RWPE2 (cell line): ENCODE data around the gene PRKRIP1.
"Not testable (repeated sequence)": the region's sequence is repeated elsewhere in the genome, so short reads cannot be mapped to it uniquely, and the experiment has no call there.

Source experiments
- ATAC-seq: fragments of 200-7000 bp; cut with Tn5 transposase; 3 replicates; pipeline ENCODE4 v1.9.1; 2021; ENCODE audit warnings: low read depth
- DNase-seq: peaks from one replicate; pipeline ENCODE4 v3.0.0-alpha.2; 2020; ENCODE audit warnings: low spot score
- H3K27ac ChIP-seq: fragments of 450-650 bp; 2 replicates; pipeline ENCODE4 v1.5.1; 2017; ENCODE audit warnings: mild to moderate bottlenecking; ENCODE audit not compliant: poor library complexity, severe bottlenecking
- H3K27me3 ChIP-seq: fragments of 250-450 bp; sonication (Bioruptor Pico); 2 replicates; pipeline ENCODE4 v1.5.1; 2021; ENCODE audit warnings: mild to moderate bottlenecking, moderate library complexity; ENCODE audit not compliant: insufficient read depth, poor library complexity, severe bottlenecking
- H3K36me3 ChIP-seq: fragments of 250-450 bp; sonication (Bioruptor Pico); 2 replicates; pipeline ENCODE4 v1.5.1; 2020; ENCODE audit warnings: low read depth, mild to moderate bottlenecking, moderate library complexity
- H3K4me1 ChIP-seq: fragments of 250-450 bp; sonication (Bioruptor Pico); 2 replicates; pipeline ENCODE4 v1.5.1; 2021; ENCODE audit warnings: mild to moderate bottlenecking, moderate library complexity; ENCODE audit not compliant: insufficient read depth, poor library complexity, severe bottlenecking
- H3K4me3 ChIP-seq: fragments of 250-450 bp; sonication (Bioruptor Pico); 2 replicates; pipeline ENCODE4 v1.5.1; 2021; ENCODE audit warnings: mild to moderate bottlenecking, moderate library complexity; ENCODE audit not compliant: severe bottlenecking
- H3K9me3 ChIP-seq: fragments of 250-450 bp; sonication (Bioruptor Pico); 2 replicates; pipeline ENCODE4 v1.5.1; 2021; ENCODE audit warnings: mild to moderate bottlenecking, moderate library complexity; ENCODE audit not compliant: severe bottlenecking
- TF ChIP-seq, protein P1 (sequence below): fragments of 450-650 bp; IDR thresholded peaks from one replicate; pipeline ENCODE4 v1.5.1; 2017; ENCODE audit warnings: mild to moderate bottlenecking, moderate library complexity; ENCODE audit not compliant: poor library complexity, severe bottlenecking

Gene PRKRIP1

GRCh38 chr7:102376964-102377466 lies 19.1 kb upstream of the PRKRIP1 start:
- Histone ChIP-seq H3K9me3 (no peaks in the 10 kb centered on the region), H3K27ac (no peak overlapping the region), H3K27me3 (no peaks in the 10 kb centered on the region), H3K36me3 (peaks cover 38% of the 10 kb centered on the region), H3K4me3 (no peak overlapping the region), H3K4me1 (no peaks in the 10 kb centered on the region)
- TF ChIP-seq, protein P1, sequence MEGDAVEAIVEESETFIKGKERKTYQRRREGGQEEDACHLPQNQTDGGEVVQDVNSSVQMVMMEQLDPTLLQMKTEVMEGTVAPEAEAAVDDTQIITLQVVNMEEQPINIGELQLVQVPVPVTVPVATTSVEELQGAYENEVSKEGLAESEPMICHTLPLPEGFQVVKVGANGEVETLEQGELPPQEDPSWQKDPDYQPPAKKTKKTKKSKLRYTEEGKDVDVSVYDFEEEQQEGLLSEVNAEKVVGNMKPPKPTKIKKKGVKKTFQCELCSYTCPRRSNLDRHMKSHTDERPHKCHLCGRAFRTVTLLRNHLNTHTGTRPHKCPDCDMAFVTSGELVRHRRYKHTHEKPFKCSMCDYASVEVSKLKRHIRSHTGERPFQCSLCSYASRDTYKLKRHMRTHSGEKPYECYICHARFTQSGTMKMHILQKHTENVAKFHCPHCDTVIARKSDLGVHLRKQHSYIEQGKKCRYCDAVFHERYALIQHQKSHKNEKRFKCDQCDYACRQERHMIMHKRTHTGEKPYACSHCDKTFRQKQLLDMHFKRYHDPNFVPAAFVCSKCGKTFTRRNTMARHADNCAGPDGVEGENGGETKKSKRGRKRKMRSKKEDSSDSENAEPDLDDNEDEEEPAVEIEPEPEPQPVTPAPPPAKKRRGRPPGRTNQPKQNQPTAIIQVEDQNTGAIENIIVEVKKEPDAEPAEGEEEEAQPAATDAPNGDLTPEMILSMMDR = no peak
- ATAC-seq (no peak), DNase-seq (no peak)

DNA sequence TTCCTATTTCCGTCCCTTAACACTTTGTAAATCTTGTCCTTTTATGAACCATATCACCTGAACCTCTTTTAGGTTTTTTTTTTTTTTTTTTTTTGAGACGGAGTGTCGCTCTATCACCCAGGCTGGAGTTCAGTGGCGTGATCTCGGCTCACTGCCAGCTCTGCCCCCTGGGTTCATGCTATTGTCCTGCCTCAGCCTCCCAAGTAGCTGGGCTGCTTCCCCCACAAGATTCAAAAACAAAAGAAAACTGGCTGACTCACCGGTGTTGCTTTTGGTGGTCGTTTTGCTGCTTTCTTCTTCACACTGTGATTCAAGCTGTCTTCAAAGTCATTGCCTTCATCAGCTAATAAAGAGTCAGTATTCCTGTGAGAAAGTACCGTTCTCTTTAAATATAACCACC lies 15.3 kb upstream of the PRKRIP1 start:
- not testable (repeated sequence) for ATAC-seq, H3K4me1 ChIP-seq, DNase-seq, H3K9me3 ChIP-seq, H3K4me3 ChIP-seq, H3K27me3 ChIP-seq, H3K27ac ChIP-seq
- H3K36me3 ChIP-seq = peaks cover 29% of the 10 kb centered on the region

- H3K4me1 ChIP-seq, H3K4me3 ChIP-seq, DNase-seq, H3K9me3 ChIP-seq, ATAC-seq, H3K27ac ChIP-seq, H3K27me3 ChIP-seq: not testable (repeated sequence)
- peaks cover 36% of the 10 kb centered on the region for H3K36me3 ChIP-seq
Measured at GRCh38 chr7:102381696-102382425, 14.3 kb upstream of the PRKRIP1 start.

- Histone ChIP-seq H3K27ac (no peak overlapping the region), H3K4me1 (no peaks in the 10 kb centered on the region), H3K36me3 (peaks cover 22% of the 10 kb centered on the region), H3K27me3 (no peaks in the 10 kb centered on the region), H3K4me3 (no peak overlapping the region), H3K9me3 (no peaks in the 10 kb centered on the region)
- DNase-seq = no peak
- TF ChIP-seq, protein P1 = no peak
- no peak for ATAC-seq
Measured at GRCh38 chr7:102387064-102387463, 9.1 kb upstream of the PRKRIP1 start.

DNA sequence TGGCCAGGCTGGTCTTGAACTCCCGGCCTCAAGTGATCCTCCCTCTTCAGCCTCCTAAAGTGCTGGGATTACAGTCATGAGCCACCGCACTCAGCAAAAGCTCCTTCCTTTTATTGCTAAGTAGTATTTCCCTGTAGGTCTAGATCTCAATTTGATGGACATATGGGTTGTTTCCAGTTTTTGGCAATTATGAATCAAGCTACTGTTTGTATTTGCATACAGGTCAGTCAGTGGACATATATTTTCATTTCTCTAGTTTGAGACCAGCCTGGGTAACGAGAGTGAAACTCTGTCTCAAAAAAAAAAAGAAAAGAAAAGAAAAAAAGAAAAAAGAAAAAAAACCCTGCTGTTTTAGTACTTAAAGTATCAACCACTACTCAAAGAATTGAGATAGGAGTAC lies 6.4 kb upstream of the PRKRIP1 start:
- no peaks in the 10 kb centered on the region for H3K27me3 ChIP-seq
- no peak for ATAC-seq
- no peaks in the 10 kb centered on the region for H3K4me1 ChIP-seq
- TF ChIP-seq, protein P1 = no peak
- H3K27ac ChIP-seq = no peak overlapping the region
- DNase-seq = no peak
- no peak overlapping the region for H3K4me3 ChIP-seq
- no peaks in the 10 kb centered on the region for H3K9me3 ChIP-seq
- H3K36me3 ChIP-seq = peaks cover 39% of the 10 kb centered on the region
